Activated naive CD8-positive, alpha-beta T cell treated with anti-CD3 and anti-CD28 coated beads, Interleukin-2, amount 50 U/mL, for 24 hours (primary cell): ENCODE results near the gene CISTR.
A peak's percentile ranks its signal among the peaks of the same experiment; 100 is the strongest.
"Not testable (repeated sequence)": the region's sequence is repeated elsewhere in the genome, so short reads cannot be mapped to it uniquely, and the experiment has no call there.

Source experiments
- ATAC-seq: fragments of 150-1000 bp; cut with Tn5 transposase; one replicate; pipeline ENCODE4 v1.10.0; 2021
- DNase-seq: peaks from one replicate; pipeline ENCODE4 v3.0.0; 2021
- H3K27ac Mint-ChIP-seq: one replicate; pipeline ENCODE4 v1.8.0; 2021; ENCODE audit warnings: mild to moderate bottlenecking, mixed read lengths
- H3K27me3 Mint-ChIP-seq: one replicate; pipeline ENCODE4 v1.8.0; 2021; ENCODE audit warnings: mixed read lengths
- H3K36me3 Mint-ChIP-seq: one replicate; pipeline ENCODE4 v1.8.0; 2021; ENCODE audit warnings: low read depth, mixed read lengths
- H3K4me1 Mint-ChIP-seq: one replicate; pipeline ENCODE4 v1.8.0; 2021; ENCODE audit warnings: mixed read lengths
- H3K4me3 Mint-ChIP-seq: one replicate; pipeline ENCODE4 v1.8.0; 2021; ENCODE audit warnings: mild to moderate bottlenecking, moderate library complexity, mixed read lengths
- H3K9me3 Mint-ChIP-seq: one replicate; pipeline ENCODE4 v1.8.0; 2021; ENCODE audit warnings: mixed read lengths

Gene CISTR

GRCh38 chr12:53777412-53777811 lies 25.6 kb upstream of the CISTR start:
- H3K27me3 Mint-ChIP-seq: peaks cover 26% of the 10 kb centered on the region
- H3K36me3 Mint-ChIP-seq: no peaks in the 10 kb centered on the region
- ATAC-seq (no peak), DNase-seq (no peak)
- H3K4me1 Mint-ChIP-seq: no peaks in the 10 kb centered on the region
- no peak overlapping the region for H3K27ac Mint-ChIP-seq
- no peak overlapping the region for H3K4me3 Mint-ChIP-seq
- H3K9me3 Mint-ChIP-seq: no peaks in the 10 kb centered on the region

DNA sequence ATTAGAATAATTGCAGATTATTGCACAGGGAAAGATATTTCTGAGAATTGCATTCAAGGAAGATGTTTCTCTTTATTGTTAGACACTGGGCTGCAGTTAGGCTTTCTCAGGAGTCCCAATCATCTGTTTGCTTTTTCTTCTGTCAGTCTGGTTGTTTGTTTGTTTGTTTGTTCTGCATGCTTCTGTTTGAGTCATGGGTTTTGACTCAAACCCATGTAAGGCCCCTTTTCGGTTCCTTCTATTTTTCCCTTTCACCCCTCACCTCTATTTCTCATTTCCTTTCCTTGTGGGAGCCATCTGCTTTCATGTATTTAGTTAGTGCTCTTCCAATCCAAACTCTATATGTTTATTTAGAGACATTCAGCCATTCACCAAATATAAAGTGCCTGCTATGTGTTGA lies 25.1 kb upstream of the CISTR start:
- DNase-seq: no peak
- H3K27ac Mint-ChIP-seq: no peak overlapping the region
- H3K9me3 Mint-ChIP-seq: no peaks in the 10 kb centered on the region
- H3K27me3 Mint-ChIP-seq: peaks cover 30% of the 10 kb centered on the region
- H3K36me3 Mint-ChIP-seq: no peaks in the 10 kb centered on the region
- H3K4me3 Mint-ChIP-seq: no peak overlapping the region
- no peak for ATAC-seq
- H3K4me1 Mint-ChIP-seq: no peaks in the 10 kb centered on the region

DNA sequence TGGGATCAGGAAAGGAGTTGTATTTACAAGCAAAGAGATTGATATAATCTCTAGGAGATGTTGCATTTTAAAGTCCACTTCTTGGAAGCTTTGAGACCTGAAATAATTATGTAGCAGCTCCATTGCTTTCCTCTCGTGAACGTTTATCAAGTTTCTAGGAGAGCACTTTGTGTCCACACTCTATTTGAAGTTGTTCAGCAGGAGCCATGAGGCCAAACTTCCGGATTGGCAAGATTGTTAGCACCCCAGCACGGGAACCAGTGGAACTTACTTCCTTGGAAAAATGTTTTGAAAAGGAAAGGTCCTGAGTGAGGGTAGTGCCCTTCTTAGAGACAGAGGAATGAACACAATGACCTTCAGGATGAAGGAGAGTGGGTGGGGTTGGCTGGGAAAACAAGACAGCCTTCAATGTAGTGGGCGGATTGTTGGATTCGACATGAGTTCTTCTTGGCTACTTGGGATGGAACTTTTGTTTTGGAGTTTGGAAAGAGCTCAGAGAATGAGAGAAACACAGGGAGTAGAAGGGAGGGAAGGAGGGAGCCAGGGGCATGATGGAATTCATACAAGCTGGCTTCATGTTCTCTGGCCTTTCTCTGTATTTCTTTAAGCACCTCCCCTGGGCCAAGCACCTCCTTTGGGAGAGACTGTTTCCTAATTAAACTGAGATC lies 23.8 kb upstream of the CISTR start:
- DNase-seq (no peak), ATAC-seq (no peak)
- Mint-ChIP-seq H3K4me1 (no peaks in the 10 kb centered on the region), H3K9me3 (no peaks in the 10 kb centered on the region), H3K4me3 (no peak overlapping the region), H3K27ac (no peak overlapping the region), H3K27me3 (peaks cover 29% of the 10 kb centered on the region), H3K36me3 (no peaks in the 10 kb centered on the region)

- Mint-ChIP-seq H3K4me1 (no peaks in the 10 kb centered on the region), H3K9me3 (no peaks in the 10 kb centered on the region), H3K27me3 (peaks cover 47% of the 10 kb centered on the region), H3K36me3 (no peaks in the 10 kb centered on the region), H3K27ac (no peak overlapping the region), H3K4me3 (no peak overlapping the region)
- ATAC-seq: no peak
- no peak for DNase-seq
Observed at GRCh38 chr12:53770281-53770680, 18.5 kb upstream of the CISTR start.

DNA sequence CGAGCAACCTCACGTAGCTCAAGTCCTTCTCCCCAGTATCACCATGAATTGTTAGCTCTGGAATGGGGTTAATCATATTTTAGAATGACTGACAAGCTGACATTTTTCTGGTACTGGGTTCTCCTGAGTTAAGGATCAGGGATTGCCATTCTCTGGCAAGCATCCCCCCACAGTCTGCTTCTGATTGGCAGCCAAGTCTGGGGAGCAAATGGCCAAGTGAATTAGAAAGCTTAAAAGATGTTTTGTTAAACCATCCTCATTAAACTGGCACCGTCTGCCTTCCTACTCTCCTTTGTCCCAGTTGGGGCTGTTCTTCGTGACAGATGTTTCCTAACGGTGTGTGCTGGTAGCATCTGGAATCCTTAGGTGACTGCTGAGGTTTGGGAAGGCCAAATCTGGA lies 17.2 kb upstream of the CISTR start:
- DNase-seq: no peak
- Mint-ChIP-seq H3K4me3 (no peak overlapping the region), H3K36me3 (no peaks in the 10 kb centered on the region), H3K9me3 (no peaks in the 10 kb centered on the region), H3K4me1 (no peaks in the 10 kb centered on the region), H3K27ac (no peak overlapping the region), H3K27me3 (peaks cover 56% of the 10 kb centered on the region)
- ATAC-seq: no peak

DNA sequence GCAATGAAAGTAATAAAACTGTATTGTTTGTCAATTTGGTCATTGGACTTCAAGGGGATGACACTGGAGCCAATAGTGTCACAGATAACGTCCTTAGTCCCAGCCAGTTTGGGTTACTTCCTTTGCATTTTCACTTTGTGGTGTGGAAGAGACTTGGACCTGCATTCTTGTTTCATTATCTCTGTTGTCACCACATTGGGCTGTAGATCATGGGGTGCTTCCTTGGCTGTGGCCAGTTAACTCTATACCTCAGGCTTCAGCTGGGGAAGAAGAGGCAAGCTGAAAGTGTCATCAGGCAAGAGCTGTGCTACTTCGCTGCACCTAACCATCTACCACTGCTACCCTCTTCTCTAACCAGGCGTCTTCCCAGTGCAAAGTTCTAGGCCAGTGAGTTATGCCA lies 15.1 kb upstream of the CISTR start:
- no peaks in the 10 kb centered on the region for H3K36me3 Mint-ChIP-seq
- ATAC-seq (no peak), DNase-seq (no peak)
- no peak overlapping the region for H3K27ac Mint-ChIP-seq
- H3K4me3 Mint-ChIP-seq: no peak overlapping the region
- H3K4me1 Mint-ChIP-seq: no peaks in the 10 kb centered on the region
- peaks cover 58% of the 10 kb centered on the region for H3K27me3 Mint-ChIP-seq
- H3K9me3 Mint-ChIP-seq: no peaks in the 10 kb centered on the region

GRCh38 chr12:53765891-53766290 lies 14.1 kb upstream of the CISTR start:
- H3K27ac Mint-ChIP-seq: no peak overlapping the region
- H3K9me3 Mint-ChIP-seq: no peaks in the 10 kb centered on the region

GRCh38 chr12:53764615-53765014 lies 12.8 kb upstream of the CISTR start:
- Mint-ChIP-seq H3K27me3 (peaks cover 63% of the 10 kb centered on the region), H3K27ac (no peak overlapping the region), H3K4me3 (no peak overlapping the region), H3K36me3 (no peaks in the 10 kb centered on the region), H3K4me1 (no peaks in the 10 kb centered on the region), H3K9me3 (no peaks in the 10 kb centered on the region)
- ATAC-seq (no peak), DNase-seq (no peak)

More at GRCh38 chr12:53765891-53766290, 14.1 kb upstream of the CISTR start:
- DNase-seq: no peak
- H3K4me1 Mint-ChIP-seq: no peaks in the 10 kb centered on the region
- H3K36me3 Mint-ChIP-seq: no peaks in the 10 kb centered on the region
- H3K4me3 Mint-ChIP-seq: no peak overlapping the region
- H3K27me3 Mint-ChIP-seq: peaks cover 57% of the 10 kb centered on the region
- ATAC-seq: no peak

GRCh38 chr12:53762793-53763192 lies 11.0 kb upstream of the CISTR start:
- H3K36me3 Mint-ChIP-seq, H3K4me1 Mint-ChIP-seq, H3K27ac Mint-ChIP-seq, H3K9me3 Mint-ChIP-seq, ATAC-seq, DNase-seq, H3K4me3 Mint-ChIP-seq: not testable (repeated sequence)
- H3K27me3 Mint-ChIP-seq: peaks cover 74% of the 10 kb centered on the region

- Mint-ChIP-seq H3K36me3 (no peaks in the 10 kb centered on the region), H3K4me1 (peaks cover 9% of the 10 kb centered on the region), H3K27me3 (peaks cover 63% of the 10 kb centered on the region), H3K4me3 (no peak overlapping the region), H3K9me3 (no peaks in the 10 kb centered on the region), H3K27ac (no peak overlapping the region)
- ATAC-seq: no peak
- no peak for DNase-seq
Observed at GRCh38 chr12:53761306-53761705, 9.5 kb upstream of the CISTR start.

DNA sequence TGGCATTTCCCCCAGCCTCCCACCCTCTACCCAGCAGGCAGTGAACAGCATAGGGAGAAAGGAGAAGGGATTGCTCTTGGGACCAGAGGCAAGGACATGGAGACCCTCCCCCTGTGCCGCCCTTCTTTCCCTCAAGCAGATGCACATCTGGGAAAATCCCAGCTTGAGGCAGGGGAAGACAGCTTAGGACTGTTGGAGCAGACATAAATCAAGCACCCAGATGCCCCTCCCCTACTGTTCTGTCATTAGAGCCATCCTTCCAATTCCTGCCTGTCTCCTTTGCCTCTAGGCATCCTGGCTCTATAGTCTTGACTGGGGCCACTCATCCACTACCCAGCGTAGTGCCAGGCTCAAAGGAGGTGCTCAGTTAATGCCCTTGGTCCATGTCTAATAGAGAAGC lies 7.5 kb upstream of the CISTR start:
- DNase-seq (no peak), ATAC-seq (no peak)
- Mint-ChIP-seq H3K9me3 (no peaks in the 10 kb centered on the region), H3K27ac (no peak overlapping the region), H3K4me1 (peaks cover 20% of the 10 kb centered on the region), H3K4me3 (no peak overlapping the region), H3K27me3 (peaks cover 53% of the 10 kb centered on the region), H3K36me3 (no peaks in the 10 kb centered on the region)

DNA sequence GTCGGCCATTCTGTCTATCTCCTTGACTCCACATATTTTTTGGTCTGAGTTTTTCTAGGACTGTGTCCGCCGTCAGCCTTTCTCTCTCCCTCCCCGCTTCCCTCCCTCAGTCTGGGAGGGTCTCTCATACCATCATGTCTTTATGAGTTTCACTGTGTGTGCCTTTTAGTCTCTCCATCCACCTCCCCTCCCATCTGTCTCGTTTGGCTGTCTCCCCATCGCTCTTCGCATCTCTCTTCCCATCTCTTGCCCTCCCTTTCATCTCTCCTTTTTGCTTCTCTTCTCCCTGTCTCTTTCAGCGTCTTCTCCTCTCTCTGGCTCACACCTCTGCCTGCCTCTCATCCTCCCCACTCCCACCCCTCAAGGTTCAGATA lies 6.9 kb upstream of the CISTR start:
- Mint-ChIP-seq H3K9me3 (no peaks in the 10 kb centered on the region), H3K27ac (no peak overlapping the region), H3K36me3 (no peaks in the 10 kb centered on the region), H3K27me3 (peaks cover 50% of the 10 kb centered on the region), H3K4me3 (no peak overlapping the region), H3K4me1 (peaks cover 20% of the 10 kb centered on the region)
- no peak for DNase-seq
- ATAC-seq: no peak

DNA sequence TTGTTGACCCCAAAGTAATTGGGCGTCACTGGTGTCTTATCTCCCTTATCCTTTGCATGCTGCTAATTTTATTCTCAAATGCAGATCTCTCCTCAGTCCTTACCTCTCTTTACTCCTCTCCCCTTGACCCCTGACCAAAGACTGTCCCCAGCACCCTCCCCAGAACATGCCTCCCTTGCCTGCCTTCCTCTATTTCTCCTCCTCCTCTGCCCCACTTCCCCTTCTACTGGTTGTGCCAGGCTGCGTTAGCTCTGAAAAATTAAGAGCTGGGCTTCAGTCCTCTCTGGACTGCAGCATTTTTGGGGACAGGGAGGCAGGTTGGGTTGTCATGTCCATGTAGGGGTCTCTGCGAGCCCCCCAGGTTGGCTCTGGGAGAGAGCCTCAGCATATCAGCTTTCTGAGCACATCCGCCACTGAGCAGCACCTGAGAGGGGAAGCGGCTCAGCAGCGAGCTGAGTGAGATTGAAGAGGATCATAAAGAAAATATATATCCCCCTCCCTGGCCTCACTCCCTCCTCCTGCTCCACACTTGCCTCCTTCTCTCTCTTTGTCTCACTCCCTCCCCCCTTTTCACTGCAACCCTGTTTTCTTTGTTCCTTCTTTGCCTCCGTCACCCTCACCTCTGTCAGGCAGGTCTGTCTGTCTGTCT lies 6.4 kb upstream of the CISTR start:
- peaks cover 20% of the 10 kb centered on the region for H3K4me1 Mint-ChIP-seq
- no peaks in the 10 kb centered on the region for H3K36me3 Mint-ChIP-seq
- H3K9me3 Mint-ChIP-seq: no peaks in the 10 kb centered on the region
- peaks cover 45% of the 10 kb centered on the region for H3K27me3 Mint-ChIP-seq
- DNase-seq (no peak), ATAC-seq (no peak)
- no peak overlapping the region for H3K27ac Mint-ChIP-seq
- H3K4me3 Mint-ChIP-seq: no peak overlapping the region

- peak; percentile 92 for DNase-seq
- peaks cover 41% of the 10 kb centered on the region for H3K27me3 Mint-ChIP-seq
- peaks cover 20% of the 10 kb centered on the region for H3K4me1 Mint-ChIP-seq
- no peaks in the 10 kb centered on the region for H3K9me3 Mint-ChIP-seq
- peak overlapping the region; percentile 44 for H3K4me3 Mint-ChIP-seq
- ATAC-seq: peak; percentile 70
- H3K27ac Mint-ChIP-seq: peak overlapping the region; percentile 54
- no peaks in the 10 kb centered on the region for H3K36me3 Mint-ChIP-seq
Observed at GRCh38 chr12:53757101-53757770, 5.5 kb upstream of the CISTR start.
